Measurements from ENCODE around the gene WDR86.
A peak's percentile ranks its signal among the peaks of the same experiment; 100 is the strongest.

The WDR86 gene

GRCh38 chr7:151349507-151349853 lies 60.4 kb downstream of the WDR86 start:
- DNase-seq (ENCODE audit: low spot score), result no peak

- no peak for DNase-seq (ENCODE audit: low spot score)
Observed at GRCh38 chr7:151348970-151349369, 60.9 kb downstream of the WDR86 start.

GRCh38 chr7:151347200-151347599 lies 62.6 kb downstream of the WDR86 start:
- no peak for DNase-seq (ENCODE audit: low spot score)

GRCh38 chr7:151346470-151346769 lies 63.4 kb downstream of the WDR86 start:
- no peak for DNase-seq (ENCODE audit: low spot score)

- DNase-seq (ENCODE audit: low spot score), result peak; percentile 79
Observed at GRCh38 chr7:151345576-151346469, 64.0 kb downstream of the WDR86 start.

DNA sequence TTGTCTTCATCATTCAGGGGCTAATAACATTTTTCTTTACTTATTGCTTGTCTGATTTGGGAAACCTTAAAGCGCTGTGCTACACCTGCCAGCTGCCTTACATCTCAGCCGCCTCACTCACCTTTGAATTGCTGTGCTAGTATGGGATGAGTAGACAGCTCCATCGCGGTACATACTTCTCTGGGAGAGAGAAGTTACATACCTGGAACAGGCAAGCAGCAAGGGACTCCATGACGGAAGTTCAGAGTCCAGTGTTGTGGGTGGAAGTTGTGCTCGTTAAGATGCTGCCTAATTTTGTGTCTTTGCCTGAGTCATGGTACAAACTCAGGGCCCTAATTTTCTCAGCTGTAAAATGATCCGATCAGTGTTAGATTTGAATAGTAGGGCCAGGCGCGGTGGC lies 66.3 kb downstream of the WDR86 start:
- no peak for DNase-seq (ENCODE audit: low spot score)

DNA sequence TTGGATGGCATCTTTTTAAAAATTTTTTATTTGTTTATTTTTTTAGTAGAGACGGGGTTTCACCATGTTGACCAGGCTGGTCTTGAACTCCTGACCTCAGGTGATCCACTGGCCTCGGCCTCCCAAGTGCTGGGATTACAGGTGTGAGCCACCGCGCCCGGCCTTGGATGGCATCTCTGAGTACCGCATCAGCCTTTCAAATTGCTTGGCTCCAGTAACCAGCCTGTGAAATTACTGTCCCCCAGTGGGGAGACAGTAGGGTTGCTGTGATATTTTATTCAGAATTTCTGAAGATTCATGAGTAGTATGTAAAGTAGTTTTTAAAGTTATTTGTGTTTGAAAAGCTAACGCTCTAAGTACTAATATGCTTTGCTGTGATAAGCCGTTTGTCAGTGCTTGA lies 67.0 kb downstream of the WDR86 start:
- no peak for DNase-seq (ENCODE audit: low spot score)

- no peak for DNase-seq (ENCODE audit: low spot score)
Observed at GRCh38 chr7:151342102-151342646, 67.7 kb downstream of the WDR86 start.

GRCh38 chr7:151341357-151342101 lies 68.3 kb downstream of the WDR86 start, which contains the start of gene NUB1:
Gene NUB1, plus strand, starts transcription at chr7:151341812. Its CDS starts 3,538 bp downstream, at chr7:151345350.
- peak; percentile 98 for DNase-seq (ENCODE audit: low spot score)

GRCh38 chr7:151340794-151341356 lies 69.0 kb downstream of the WDR86 start:
- DNase-seq (ENCODE audit: low spot score), result no peak

- DNase-seq (ENCODE audit: low spot score), result no peak
Observed at GRCh38 chr7:151339651-151340382, 70.0 kb downstream of the WDR86 start.

- no peak for DNase-seq (ENCODE audit: low spot score)
Observed at GRCh38 chr7:151338809-151339208, 71.0 kb downstream of the WDR86 start.

GRCh38 chr7:151337346-151337745 lies 72.5 kb downstream of the WDR86 start:
- no peak for DNase-seq (ENCODE audit: low spot score)

GRCh38 chr7:151336027-151336708 lies 73.7 kb downstream of the WDR86 start:
- DNase-seq (ENCODE audit: low spot score), result no peak

GRCh38 chr7:151334628-151335027 lies 75.2 kb downstream of the WDR86 start:
- no peak for DNase-seq (ENCODE audit: low spot score)

Data from LoVo (cell line).